ENCODE data around the gene MFAP4. TPM values are rescaled to one million over a fixed set of nuclear protein-coding genes. Genes with fewer than 3 reads are reported as not detected.

The MFAP4 gene
- total RNA-seq, 2 donors from 2014 or later, result not detected

GRCh38 chr17:19397556-19398041, 10.6 kb upstream of the MFAP4 start:
- ATAC-seq, result no peak
- no peak for DNase-seq (ENCODE audit: low spot score in 2 of 2)
- H3K36me3 Mint-ChIP-seq, result no peaks in the 10 kb centered on the region
- no peaks in the 10 kb centered on the region for H3K9me3 Mint-ChIP-seq
- no peak overlapping the region for H3K27ac Mint-ChIP-seq

- Mint-ChIP-seq H3K9me3 (no peaks in the 10 kb centered on the region), H3K27ac (no peak overlapping the region), H3K36me3 (no peaks in the 10 kb centered on the region)
- ATAC-seq (no peak), DNase-seq (ENCODE audit: low spot score in 2 of 2) (no peak)
Observed at GRCh38 chr17:19392303-19392702, 5.3 kb upstream of the MFAP4 start.

- ATAC-seq (no peak), DNase-seq (ENCODE audit: low spot score in 2 of 2) (no peak)
- Mint-ChIP-seq H3K9me3 (no peaks in the 10 kb centered on the region), H3K36me3 (no peaks in the 10 kb centered on the region), H3K27ac (no peak overlapping the region)
Observed at GRCh38 chr17:19391432-19391831, 4.4 kb upstream of the MFAP4 start.

GRCh38 chr17:19390951-19391350, 4.0 kb upstream of the MFAP4 start:
- DNase-seq (ENCODE audit: low spot score in 2 of 2) (no peak), ATAC-seq (no peak)
- Mint-ChIP-seq H3K36me3 (no peaks in the 10 kb centered on the region), H3K9me3 (no peaks in the 10 kb centered on the region), H3K27ac (no peak overlapping the region)

DNA sequence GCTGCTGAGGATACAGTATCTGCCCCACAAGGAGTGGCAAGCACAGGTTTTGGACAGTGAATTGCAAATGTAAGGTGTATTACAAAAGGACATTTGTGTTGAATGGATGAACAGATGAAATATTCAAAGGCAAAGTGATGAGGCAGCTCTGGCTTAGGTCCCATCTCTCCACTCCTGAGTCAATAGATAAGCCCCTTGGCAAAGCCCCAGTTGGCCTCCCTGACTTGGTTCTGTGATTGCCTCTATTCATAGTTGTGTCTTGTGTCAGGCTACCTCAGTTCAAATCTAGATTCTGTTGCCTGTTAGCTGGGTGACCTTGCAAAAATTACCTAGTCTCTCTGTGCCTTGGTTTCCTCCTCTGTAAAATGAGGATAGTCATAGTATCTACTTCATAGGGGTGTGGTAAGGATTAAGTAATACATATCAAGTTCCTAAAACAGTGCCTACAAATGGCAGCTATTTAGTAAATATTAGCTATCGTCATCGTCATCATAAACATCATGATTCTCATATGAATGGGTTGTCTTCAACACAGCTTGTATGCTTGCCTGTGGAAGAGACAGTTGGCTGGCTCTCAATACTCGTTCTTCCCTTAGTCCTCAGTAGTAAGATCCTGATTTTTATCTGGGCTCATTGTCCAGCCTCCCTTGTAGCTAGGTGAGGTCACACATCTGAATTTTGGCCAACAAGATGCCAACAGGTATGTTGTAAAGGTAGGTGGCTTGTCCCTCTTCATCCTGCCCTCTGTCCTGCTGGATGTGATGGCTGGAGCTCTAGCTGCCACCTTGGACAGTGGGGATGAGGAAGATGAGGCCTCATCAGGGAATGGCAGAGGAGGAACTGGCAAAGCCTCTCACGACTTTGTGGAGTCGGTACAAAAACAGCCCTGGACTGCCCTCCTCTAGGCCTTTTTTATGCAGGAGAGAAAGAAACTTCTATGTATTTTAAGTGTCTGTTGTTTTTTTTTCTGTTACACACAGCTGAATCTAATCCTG, 2.1 kb upstream of the MFAP4 start:
- DNase-seq (ENCODE audit: low spot score in 2 of 2) (no peak), ATAC-seq (no peak)
- H3K27ac Mint-ChIP-seq, result no peak overlapping the region
- no peaks in the 10 kb centered on the region for H3K36me3 Mint-ChIP-seq
- no peaks in the 10 kb centered on the region for H3K9me3 Mint-ChIP-seq

- Mint-ChIP-seq H3K9me3 (no peaks in the 10 kb centered on the region), H3K27ac (no peak overlapping the region), H3K36me3 (no peaks in the 10 kb centered on the region)
- ATAC-seq (no peak), DNase-seq (ENCODE audit: low spot score in 2 of 2) (no peak)
Observed at GRCh38 chr17:19387921-19388521, 1.0 kb upstream of the MFAP4 start.

DNA sequence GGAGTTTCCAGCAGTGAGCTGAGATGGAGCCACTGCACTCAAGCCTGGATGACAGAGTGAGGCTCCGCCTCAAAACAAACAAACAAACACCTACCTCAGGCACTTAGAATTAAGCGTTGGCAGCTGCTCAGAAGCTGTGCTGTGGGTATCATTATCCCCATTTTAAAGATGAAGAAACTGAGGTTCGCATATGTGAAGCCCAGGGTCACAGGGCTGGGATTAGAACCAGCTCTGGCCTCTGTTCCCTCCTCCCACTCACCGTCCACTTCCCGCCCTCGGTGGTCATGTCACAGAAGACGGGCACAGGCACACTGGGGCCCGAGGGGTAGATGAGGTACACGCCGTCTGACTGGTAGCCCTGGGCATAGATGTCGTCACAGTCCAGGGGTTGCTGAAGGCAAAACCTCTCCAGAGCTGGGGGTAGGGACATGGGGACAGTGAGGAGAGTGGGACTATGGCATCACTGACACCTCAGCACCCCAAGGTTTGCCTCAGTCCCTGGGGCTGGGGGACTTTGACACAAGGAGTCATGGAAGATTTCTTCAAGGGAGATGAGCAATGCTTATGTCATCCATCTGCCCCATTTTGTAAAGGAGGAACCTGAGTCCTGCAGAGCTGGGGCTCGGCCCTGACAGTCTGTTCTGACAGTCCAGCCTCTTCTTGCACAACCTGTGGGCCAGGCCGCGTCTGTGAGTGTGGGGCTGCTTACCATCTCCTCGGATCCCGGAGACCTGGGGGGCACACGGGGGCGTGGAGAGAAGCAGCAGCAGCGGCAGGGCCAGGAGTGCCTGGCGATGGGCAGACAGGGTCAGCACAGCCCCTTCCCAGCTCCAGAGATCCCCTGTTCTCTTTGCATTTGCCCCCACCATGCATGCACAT, 700 bp downstream of the MFAP4 start:
- H3K27ac Mint-ChIP-seq, result no peak overlapping the region
- H3K9me3 Mint-ChIP-seq, result no peaks in the 10 kb centered on the region
- no peak for DNase-seq (ENCODE audit: low spot score in 2 of 2)
- peak; percentile 28 to 66 for ATAC-seq
- peaks cover 1 to 2% of the 10 kb centered on the region in 2 donors for H3K36me3 Mint-ChIP-seq

DNA sequence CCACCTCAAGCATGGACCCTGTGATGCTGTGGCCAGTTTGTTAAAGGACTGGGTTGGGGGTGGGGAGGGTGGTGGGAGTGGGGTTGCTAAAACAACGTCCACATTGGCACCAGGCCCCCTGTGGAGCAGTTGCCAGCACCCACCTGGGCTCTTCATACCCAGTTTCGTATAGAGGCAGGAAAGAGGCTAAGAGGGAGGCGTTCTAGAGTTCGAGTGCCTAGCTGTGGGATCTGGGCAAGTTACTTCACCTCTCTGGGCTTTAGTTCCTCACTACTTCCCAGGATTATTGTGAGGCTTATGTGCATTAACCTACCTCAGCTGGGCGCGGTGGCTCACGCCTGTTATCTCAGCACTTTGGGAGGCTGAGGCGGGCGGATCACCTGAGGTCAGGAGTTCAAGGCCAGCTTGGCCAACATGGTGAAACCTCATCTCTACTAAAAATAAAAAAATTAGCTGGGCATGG, 1.4 kb downstream of the MFAP4 start:
- DNase-seq (ENCODE audit: low spot score in 2 of 2), result no peak
- Mint-ChIP-seq H3K9me3 (no peaks in the 10 kb centered on the region), H3K36me3 (peaks cover 5 to 9% of the 10 kb centered on the region in 2 donors), H3K27ac (no peak overlapping the region)
- ATAC-seq, result no peak

DNA sequence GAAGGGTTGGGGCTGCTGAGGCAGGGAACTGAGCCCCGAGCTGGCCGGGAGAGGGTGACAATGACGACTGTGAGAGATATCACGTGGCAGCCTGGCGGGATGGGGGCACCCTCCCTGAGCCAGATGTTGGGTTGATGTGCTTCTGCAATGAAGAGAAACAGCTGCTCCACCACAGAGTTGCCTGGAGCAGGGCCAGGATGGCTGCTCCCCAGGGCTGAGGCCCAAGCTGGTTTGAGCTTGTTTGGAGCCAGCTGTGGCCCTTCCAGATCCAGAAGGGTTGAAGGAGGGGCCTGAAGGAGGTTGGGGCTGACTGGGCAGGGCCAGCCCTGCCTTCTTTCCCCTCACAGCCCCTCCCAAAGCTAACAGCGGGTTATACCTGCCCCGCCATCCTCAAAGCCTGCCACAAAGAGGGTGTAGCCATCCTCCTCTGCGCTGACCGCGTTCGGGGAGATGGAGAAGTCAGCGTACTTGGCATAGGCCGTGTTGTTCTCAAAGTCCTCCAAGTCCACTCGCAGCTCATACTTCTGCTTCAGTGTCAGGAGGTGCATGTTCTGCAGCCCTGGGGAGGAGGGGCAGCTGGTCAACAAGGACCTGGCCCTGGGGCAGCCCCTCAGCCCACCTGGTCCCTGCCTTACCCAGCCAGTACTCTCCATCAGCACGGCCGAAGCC, 2.1 kb downstream of the MFAP4 start:
- DNase-seq (ENCODE audit: low spot score in 2 of 2), result no peak
- no peaks in the 10 kb centered on the region for H3K9me3 Mint-ChIP-seq
- H3K27ac Mint-ChIP-seq, result no peak overlapping the region
- ATAC-seq, result no peak
- H3K36me3 Mint-ChIP-seq, result peaks cover 5 to 13% of the 10 kb centered on the region in 2 donors

DNA sequence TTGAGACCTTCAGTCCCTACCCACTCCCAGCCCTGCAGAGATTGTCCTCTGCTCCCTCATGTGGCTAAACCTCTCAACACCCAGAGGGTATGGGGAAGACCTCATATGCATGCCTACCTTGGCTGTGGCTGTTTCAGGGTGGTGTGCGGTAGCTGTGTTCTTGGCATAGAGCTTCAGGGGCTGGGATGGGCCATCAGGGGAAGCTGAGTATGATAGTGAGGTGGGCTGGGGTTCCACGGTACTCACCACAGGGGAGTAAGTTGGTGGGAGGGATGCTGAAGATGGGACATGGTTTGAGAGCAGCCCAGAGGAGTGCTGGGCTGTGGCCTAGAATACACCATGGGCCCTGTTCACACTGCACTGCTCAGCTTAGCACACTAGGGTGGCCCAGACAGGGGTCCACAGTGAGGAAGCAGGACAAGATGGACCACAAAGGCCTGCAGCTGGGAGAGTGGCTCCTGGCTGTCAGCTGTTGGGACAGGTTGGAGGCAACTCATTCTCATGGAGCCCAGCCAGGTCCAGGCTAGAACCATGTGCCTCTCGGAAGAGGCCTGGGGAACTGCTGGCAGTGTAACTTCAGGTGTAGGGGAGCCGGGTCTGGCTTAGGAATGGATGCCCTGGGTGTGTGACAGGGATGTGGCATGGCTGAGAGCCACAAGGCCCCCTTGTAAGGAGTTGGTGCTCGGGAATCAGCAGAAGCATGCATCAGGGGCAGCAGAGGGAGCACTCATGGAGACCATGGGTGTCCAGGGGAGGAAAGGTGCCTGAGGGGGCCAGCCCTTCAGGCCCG, 3.1 kb downstream of the MFAP4 start:
- H3K36me3 Mint-ChIP-seq, result peaks cover 5 to 21% of the 10 kb centered on the region in 2 donors
- DNase-seq (ENCODE audit: low spot score in 2 of 2) (no peak), ATAC-seq (no peak)
- no peak overlapping the region for H3K27ac Mint-ChIP-seq
- H3K9me3 Mint-ChIP-seq, result no peaks in the 10 kb centered on the region

DNA sequence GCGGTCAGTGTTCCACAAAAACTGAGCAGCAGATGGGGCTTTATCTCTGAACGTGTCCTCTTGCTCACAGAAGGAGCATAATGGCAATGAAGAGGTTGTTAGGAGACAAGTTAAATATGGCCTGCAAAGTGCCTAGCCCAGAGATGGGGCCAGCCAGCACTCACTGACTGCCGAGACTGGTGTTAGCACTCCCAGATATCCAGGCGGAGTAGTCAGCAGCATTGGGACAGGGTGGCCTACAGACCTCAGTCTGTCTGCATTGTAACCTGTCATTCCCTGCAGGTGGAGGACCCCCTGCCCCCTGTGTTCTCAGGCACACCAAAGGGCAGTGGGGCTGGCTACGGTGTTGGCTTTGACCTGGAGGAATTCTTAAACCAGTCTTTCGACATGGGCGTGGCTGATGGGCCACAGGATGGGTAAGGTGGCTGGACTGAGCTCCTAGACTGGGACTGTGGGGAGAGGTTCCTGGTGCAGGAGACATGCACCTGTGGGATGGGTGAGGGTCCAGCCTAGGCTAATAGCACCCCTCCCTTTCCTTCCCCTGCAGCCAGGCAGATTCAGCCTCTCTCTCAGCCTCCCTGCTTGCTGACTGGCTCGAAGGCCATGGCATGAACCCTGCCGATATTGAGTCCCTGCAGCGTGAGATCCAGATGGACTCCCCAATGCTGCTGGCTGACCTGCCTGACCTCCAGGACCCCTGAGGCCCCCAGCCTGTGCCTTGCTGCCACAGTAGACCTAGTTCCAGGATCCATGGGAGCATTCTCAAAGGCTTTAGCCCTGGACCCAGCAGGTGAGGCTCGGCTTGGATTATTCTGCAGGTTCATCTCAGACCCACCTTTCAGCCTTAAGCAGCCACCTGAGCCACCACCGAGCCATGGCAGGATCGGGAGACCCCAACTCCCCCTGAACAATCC, 4.2 kb downstream of the MFAP4 start:
- ATAC-seq (no peak), DNase-seq (ENCODE audit: low spot score in 2 of 2) (peak in 1 of 2 donors; percentile 35)
- Mint-ChIP-seq H3K9me3 (no peaks in the 10 kb centered on the region), H3K36me3 (peaks cover 5 to 21% of the 10 kb centered on the region in 2 donors), H3K27ac (no peak overlapping the region)

DNA sequence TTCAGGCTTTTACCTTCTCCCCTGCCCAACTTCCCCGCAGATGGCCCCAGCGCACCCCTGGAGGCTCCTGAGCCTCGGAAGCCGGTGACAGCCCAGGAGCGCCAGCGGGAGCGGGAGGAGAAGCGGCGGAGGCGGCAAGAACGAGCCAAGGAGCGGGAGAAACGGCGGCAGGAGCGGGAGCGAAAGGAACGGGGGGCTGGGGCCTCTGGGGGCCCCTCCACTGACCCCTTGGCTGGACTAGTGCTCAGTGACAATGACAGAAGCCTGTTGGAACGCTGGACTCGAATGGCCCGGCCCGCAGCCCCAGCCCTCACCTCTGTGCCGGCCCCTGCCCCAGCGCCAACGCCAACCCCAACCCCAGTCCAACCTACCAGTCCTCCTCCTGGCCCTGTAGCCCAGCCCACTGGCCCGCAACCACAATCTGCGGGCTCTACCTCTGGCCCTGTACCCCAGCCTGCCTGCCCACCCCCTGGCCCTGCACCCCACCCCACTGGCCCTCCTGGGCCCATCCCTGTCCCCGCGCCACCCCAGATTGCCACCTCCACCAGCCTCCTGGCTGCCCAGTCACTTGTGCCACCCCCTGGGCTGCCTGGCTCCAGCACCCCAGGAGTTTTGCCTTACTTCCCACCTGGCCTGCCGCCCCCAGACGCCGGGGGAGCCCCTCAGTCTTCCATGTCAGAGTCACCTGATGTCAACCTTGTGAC, 5.1 kb downstream of the MFAP4 start:
- H3K9me3 Mint-ChIP-seq, result no peaks in the 10 kb centered on the region
- no peak overlapping the region for H3K27ac Mint-ChIP-seq
- ATAC-seq (no peak), DNase-seq (ENCODE audit: low spot score in 2 of 2) (peak in 1 of 2 donors; percentile 49)
- peaks cover 5 to 21% of the 10 kb centered on the region in 2 donors for H3K36me3 Mint-ChIP-seq

- no peak overlapping the region for H3K27ac Mint-ChIP-seq
- ATAC-seq (no peak), DNase-seq (ENCODE audit: low spot score in 2 of 2) (no peak)
- peaks cover 5 to 21% of the 10 kb centered on the region in 2 donors for H3K36me3 Mint-ChIP-seq
- no peaks in the 10 kb centered on the region for H3K9me3 Mint-ChIP-seq
Observed at GRCh38 chr17:19381361-19381740, 5.6 kb downstream of the MFAP4 start.

Measured in activated naive CD4-positive, alpha-beta T cell treated with anti-CD3 and anti-CD28 coated beads, Interleukin-2, amount 50 U/mL, for 72 hours (primary cell).